Neural cell (in vitro differentiated cells): ENCODE data around the gene ARL6IP5. TPM values are rescaled to one million over a fixed set of nuclear protein-coding genes. Genes with fewer than 3 reads are reported as not detected.

Source experiments
- H2AFZ ChIP-seq: fragments of 200-600, 300-800 bp; sonication (generic), shearing (Covaris generic); 2 replicates; pipeline ENCODE4 v1.6.0; 2014; ENCODE audit warnings: low read depth, mild to moderate bottlenecking, antibody characterized with exemption, low read length, moderate library complexity
- H3F3A ChIP-seq: fragments of 200-600 bp; shearing (Covaris generic); 2 replicates; pipeline ENCODE4 v1.6.1; 2016; ENCODE audit warnings: mild to moderate bottlenecking, moderate library complexity, mixed read lengths, antibody characterized with exemption, low read length; ENCODE audit not compliant: insufficient read depth, poor library complexity, severe bottlenecking
- H3K27ac ChIP-seq: fragments of 200-600, 300-800 bp; sonication (generic), shearing (Covaris generic); 2 replicates; pipeline ENCODE4 v1.5.1; 2014; ENCODE audit warnings: mild to moderate bottlenecking, low read length, moderate library complexity
- H3K27me3 ChIP-seq: fragments of 300-800, 200-600 bp; sonication (generic), shearing (Covaris generic); 2 replicates; pipeline ENCODE4 v1.6.0; 2014; ENCODE audit warnings: mild to moderate bottlenecking, low read depth, low read length, moderate library complexity; ENCODE audit not compliant: insufficient read depth
- H3K36me3 ChIP-seq: fragments of 300-800, 200-600 bp; sonication (generic), shearing (Covaris generic); 2 replicates; pipeline ENCODE4 v1.5.1; 2014; ENCODE audit warnings: mild to moderate bottlenecking, antibody characterized with exemption, low read length, moderate library complexity; ENCODE audit not compliant: insufficient read depth
- H3K4me2 ChIP-seq: fragments of 300-800, 200-600 bp; sonication (generic), shearing (Covaris generic); 2 replicates; pipeline ENCODE4 v1.6.0; 2014; ENCODE audit warnings: mild to moderate bottlenecking, low read length
- H3K4me3 ChIP-seq: fragments of 300-800, 200-600 bp; sonication (generic), shearing (Covaris generic); 2 replicates; pipeline ENCODE4 v1.5.1; 2014; ENCODE audit warnings: mild to moderate bottlenecking, low read length, moderate library complexity
- H3K79me2 ChIP-seq: fragments of 200-600 bp; shearing (Covaris generic); replicated peaks from 2 replicates; pipeline ENCODE4 v1.6.0; 2014; ENCODE audit warnings: mild to moderate bottlenecking, low read length, moderate library complexity; ENCODE audit not compliant: insufficient read depth
- H3K9ac ChIP-seq: fragments of 300-800, 200-600 bp; sonication (generic), shearing (Covaris generic); 2 replicates; pipeline ENCODE4 v1.6.1; 2016; ENCODE audit warnings: mild to moderate bottlenecking, low read length, mixed read lengths
- H3K9me2 ChIP-seq: fragments of 200-600 bp; shearing (Covaris generic); 2 replicates; pipeline ENCODE4 v1.6.1; 2016; ENCODE audit warnings: mild to moderate bottlenecking, low read length, mixed read lengths; ENCODE audit not compliant: insufficient read depth
- H3K9me3 ChIP-seq: fragments of 200-600, 300-800 bp; sonication (generic), shearing (Covaris generic); 2 replicates; pipeline ENCODE4 v1.6.1; 2016; ENCODE audit warnings: mild to moderate bottlenecking, mixed run types, low read length, moderate library complexity, mixed read lengths
- H4K20me1 ChIP-seq: fragments of 200-600 bp; shearing (Covaris generic); 2 replicates; pipeline ENCODE4 v1.6.1; 2016; ENCODE audit warnings: mild to moderate bottlenecking, mixed run types; ENCODE audit not compliant: insufficient read depth
- CTCF ChIP-seq: fragments of 450-650 bp; IDR thresholded peaks from 2 replicates; pipeline ENCODE4 v1.5.1; 2014; ENCODE audit warnings: antibody characterized with exemption, mild to moderate bottlenecking, moderate library complexity; ENCODE audit not compliant: poor library complexity, severe bottlenecking
- EP300 ChIP-seq: fragments of 450-650 bp; conservative IDR thresholded peaks from 2 replicates; pipeline ENCODE4 v1.6.1; 2014; ENCODE audit warnings: antibody characterized with exemption, mild to moderate bottlenecking, moderate library complexity; ENCODE audit not compliant: poor library complexity, severe bottlenecking
- EZH2 ChIP-seq: fragments of 200-600, 300-800 bp; shearing (Covaris generic), sonication (generic); IDR thresholded peaks from 2 replicates; pipeline ENCODE4 v1.6.1; 2014; ENCODE audit warnings: antibody characterized with exemption, low read length, borderline replicate concordance, mild to moderate bottlenecking; ENCODE audit not compliant: insufficient read depth, poor library complexity, severe bottlenecking
- MXI1 ChIP-seq: fragments of 450-650 bp; conservative IDR thresholded peaks from 2 replicates; pipeline ENCODE4 v1.6.1; 2014; ENCODE audit warnings: antibody characterized with exemption, mild to moderate bottlenecking; ENCODE audit not compliant: poor library complexity, severe bottlenecking
- POLR2AphosphoS5 ChIP-seq: IDR thresholded peaks from 2 replicates; pipeline ENCODE4 v1.6.1; 2012
- RAD21 ChIP-seq: fragments of 450-650 bp; conservative IDR thresholded peaks from 2 replicates; pipeline ENCODE4 v1.6.1; 2014; ENCODE audit warnings: antibody characterized with exemption, mild to moderate bottlenecking, moderate library complexity
- REST ChIP-seq: IDR thresholded peaks from 2 replicates; pipeline ENCODE4 v1.6.1; 2012; ENCODE audit warnings: borderline replicate concordance
- SMC3 ChIP-seq: fragments of 450-650 bp; conservative IDR thresholded peaks from 2 replicates; pipeline ENCODE4 v1.6.1; 2014; ENCODE audit warnings: antibody characterized with exemption, mild to moderate bottlenecking, moderate library complexity; ENCODE audit not compliant: poor library complexity
- TAF1 ChIP-seq: IDR thresholded peaks from 2 replicates; pipeline ENCODE4 v1.6.1; 2012; ENCODE audit warnings: low read depth
- polyA plus RNA-seq: library from polyadenylated mRNA; depleted of rRNA; stranded (reverse); fragments of >200 nt; gene quantifications from 2 replicates; pipeline ENCODE4 v1.2.3, GENCODE V29; 2014

Gene ARL6IP5
- polyA plus RNA-seq, 1 donor from 2014 or later, result 108 TPM

GRCh38 chr3:69079269-69080159, 5.2 kb upstream of the ARL6IP5 start:
- H3K4me2 ChIP-seq, result peak overlapping the region; percentile 78
- no peaks in the 10 kb centered on the region for H4K20me1 ChIP-seq
- no peaks in the 10 kb centered on the region for H3K27me3 ChIP-seq
- no peaks in the 10 kb centered on the region for H3F3A ChIP-seq
- no peaks in the 10 kb centered on the region for H3K9me2 ChIP-seq
- H3K27ac ChIP-seq, result peak overlapping the region; percentile 47
- H3K4me3 ChIP-seq, result peak overlapping the region; percentile 88
- peaks cover 46% of the 10 kb centered on the region for H3K79me2 ChIP-seq
- TF ChIP-seq MXI1 (peak; percentile 19), SMC3 (no peak)
- peak overlapping the region; percentile 80 for H3K9ac ChIP-seq
- no peaks in the 10 kb centered on the region for H3K9me3 ChIP-seq
- H2AFZ ChIP-seq, result peak overlapping the region; percentile 25
- no peaks in the 10 kb centered on the region for H3K36me3 ChIP-seq

- Histone ChIP-seq H3K27ac (peak within 1 kb of the TSS; percentile 47), H3K9me3 (no peaks in the 10 kb centered on the region)
- TF ChIP-seq EP300 (no peak), POLR2AphosphoS5 (peak; percentile 96), MXI1 (no peak), EZH2 (no peak), CTCF (no peak), REST (peak; percentile 87), SMC3 (no peak), TAF1 (peak; percentile 98), RAD21 (no peak)
Observed at GRCh38 chr3:69080233-69080920, 4.4 kb upstream of the ARL6IP5 start, which contains the start of gene UBA3. UBA3 (minus strand) TSS chr3:69080365; CDS start chr3:69080353, 12 bp downstream.

More at GRCh38 chr3:69080233-69080920, 4.4 kb upstream of the ARL6IP5 start, which contains the start of gene UBA3:
- Histone ChIP-seq H3K4me2 (peak within 1 kb of the TSS; percentile 78), H3F3A (no peaks in the 10 kb centered on the region), H3K4me3 (peak within 1 kb of the TSS; percentile 88), H3K9me2 (no peaks in the 10 kb centered on the region), H3K36me3 (no peaks in the 10 kb centered on the region), H4K20me1 (no peaks in the 10 kb centered on the region), H3K9ac (peak within 1 kb of the TSS; percentile 80), H2AFZ (peak within 1 kb of the TSS; percentile 25), H3K27me3 (no peaks in the 10 kb centered on the region), H3K79me2 (peaks cover 43% of the 10 kb centered on the region)
